Stimulated activated CD4-positive, alpha-beta T cell treated with anti-CD3 and anti-CD28 coated beads, Interleukin-1b, Interleukin-23, amount 100 ng/mL, for 4 hours (primary cell): Measurements from ENCODE around the gene PRRG3.

ENCODE experiments used
- DNase-seq, 2 donors: peaks; one replicate each; pipeline ENCODE4 v3.0.0-alpha.2; 2020; ENCODE audit warnings: low read depth in 2 of 2

Gene PRRG3

GRCh38 chrX:151742311-151742710 lies 47.1 kb downstream of the PRRG3 start:
- DNase-seq = no peak

DNA sequence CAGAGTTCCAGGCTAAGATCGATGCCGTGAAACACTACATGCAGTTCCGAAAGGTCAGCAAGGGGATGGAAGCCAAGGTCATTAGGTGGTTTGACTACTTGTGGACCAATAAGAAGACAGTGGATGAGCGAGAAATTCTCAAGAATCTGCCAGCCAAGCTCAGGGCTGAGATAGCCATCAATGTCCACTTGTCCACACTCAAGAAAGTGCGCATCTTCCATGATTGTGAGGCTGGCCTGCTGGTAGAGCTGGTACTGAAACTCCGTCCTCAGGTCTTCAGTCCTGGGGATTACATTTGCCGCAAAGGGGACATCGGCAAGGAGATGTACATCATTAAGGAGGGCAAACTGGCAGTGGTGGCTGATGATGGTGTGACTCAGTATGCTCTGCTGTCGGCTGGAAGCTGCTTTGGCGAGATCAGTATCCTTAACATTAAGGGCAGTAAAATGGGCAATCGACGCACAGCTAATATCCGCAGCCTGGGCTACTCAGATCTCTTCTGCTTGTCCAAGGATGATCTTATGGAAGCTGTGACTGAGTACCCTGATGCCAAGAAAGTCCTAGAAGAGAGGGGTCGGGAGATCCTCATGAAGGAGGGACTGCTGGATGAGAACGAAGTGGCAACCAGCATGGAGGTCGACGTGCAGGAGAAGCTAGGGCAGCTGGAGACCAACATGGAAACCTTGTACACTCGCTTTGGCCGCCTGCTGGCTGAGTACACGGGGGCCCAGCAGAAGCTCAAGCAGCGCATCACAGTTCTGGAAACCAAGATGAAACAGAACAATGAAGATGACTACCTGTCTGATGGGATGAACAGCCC lies 48.6 kb downstream of the PRRG3 start:
- no peak for DNase-seq

DNA sequence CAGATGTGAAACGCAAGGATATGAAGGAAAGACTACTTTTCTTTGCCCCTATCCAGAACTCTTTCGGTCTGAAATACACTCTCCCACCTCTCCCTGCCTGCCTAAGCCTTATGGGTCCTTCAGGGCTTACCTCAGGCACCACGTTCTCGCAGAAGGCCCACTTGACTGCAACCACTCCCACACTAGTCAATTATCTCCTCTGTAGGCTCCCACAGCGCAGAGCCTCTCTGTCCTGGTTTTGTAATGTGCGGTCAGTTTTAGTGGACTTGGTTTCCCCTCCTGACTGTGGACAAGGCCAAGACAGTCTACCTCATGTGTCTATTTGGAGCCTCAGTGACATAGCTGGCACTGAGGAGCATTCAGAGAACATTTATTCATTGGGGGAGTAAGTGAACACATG lies 50.4 kb downstream of the PRRG3 start:
- DNase-seq = no peak

GRCh38 chrX:151746502-151746901 lies 51.2 kb downstream of the PRRG3 start:
- DNase-seq = no peak

- DNase-seq = no peak
These were observed 55.3 kb downstream of the PRRG3 start for GRCh38 chrX:151750511-151750910.

DNA sequence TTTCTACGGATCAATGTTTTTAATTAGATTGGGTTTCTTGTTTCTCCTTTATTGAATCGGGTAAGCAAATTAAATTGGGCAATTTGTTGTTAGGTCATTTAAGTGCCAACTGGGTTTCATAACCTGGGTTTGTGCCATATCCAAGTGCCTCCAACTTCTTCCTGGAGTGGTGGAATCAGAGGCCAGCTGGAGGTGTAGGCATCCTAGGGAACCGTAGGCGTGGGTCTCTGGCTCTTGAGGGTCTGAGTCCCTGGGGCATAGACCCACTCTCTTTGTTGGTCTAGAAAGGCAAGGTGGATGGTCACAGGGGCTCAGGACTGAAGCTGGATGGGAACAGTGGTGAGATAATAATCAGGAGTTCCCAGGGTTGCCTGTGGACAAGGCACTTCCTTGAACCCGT lies 57.6 kb downstream of the PRRG3 start:
- DNase-seq = no peak

- no peak for DNase-seq
These were observed 58.2 kb downstream of the PRRG3 start for GRCh38 chrX:151753313-151754046.

DNA sequence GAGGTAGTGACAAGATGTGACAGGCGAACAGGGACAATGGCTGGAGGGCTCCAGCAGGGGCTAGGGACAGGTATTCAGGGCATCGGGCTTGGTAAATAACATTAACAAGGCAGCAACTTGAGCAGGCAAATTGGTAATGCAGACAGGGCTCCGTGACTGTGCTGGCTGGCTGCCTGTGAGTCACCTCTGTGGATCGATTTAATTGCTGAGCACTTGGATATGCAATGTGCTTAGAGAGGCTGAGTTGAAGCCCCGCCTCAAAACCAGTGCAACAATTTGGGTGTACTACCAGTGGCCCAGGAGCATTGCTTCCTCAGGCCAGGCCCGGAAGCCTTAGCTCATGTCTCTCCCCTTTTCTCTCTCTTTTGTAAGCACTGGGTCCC lies 58.8 kb downstream of the PRRG3 start:
- DNase-seq = no peak

DNA sequence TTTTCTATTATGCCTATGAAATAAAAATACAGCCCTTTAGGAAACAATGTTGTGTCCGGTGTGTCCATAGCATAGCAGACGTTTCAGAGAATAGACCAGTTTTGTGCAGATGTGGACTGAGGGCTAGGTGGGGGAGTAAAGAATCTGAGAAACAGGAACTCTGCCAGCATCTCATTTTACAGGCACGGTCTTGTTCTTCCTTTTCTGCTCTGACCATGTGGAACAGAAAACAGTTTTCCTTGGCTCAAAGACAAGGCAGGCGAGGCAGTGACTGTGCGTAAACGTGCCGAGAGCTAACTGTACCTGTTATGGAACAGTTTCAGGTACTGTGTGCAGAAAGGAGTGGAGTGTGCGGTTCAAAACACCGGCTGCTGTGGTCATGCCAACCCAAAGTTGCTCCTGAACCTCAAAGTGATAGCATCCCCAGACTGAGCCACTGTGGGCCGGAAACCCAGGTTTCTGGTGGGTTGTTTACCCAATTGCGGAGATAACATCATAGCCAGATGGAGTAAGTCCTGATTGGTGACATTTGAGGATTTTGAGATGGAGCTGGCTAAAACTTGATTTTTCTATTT lies 59.5 kb downstream of the PRRG3 start:
- no peak for DNase-seq
